ENCODE measurements around the gene SOWAHD.
"Not testable (repeated sequence)": the region's sequence is repeated elsewhere in the genome, so short reads cannot be mapped to it uniquely, and the experiment has no call there.

The SOWAHD gene

DNA sequence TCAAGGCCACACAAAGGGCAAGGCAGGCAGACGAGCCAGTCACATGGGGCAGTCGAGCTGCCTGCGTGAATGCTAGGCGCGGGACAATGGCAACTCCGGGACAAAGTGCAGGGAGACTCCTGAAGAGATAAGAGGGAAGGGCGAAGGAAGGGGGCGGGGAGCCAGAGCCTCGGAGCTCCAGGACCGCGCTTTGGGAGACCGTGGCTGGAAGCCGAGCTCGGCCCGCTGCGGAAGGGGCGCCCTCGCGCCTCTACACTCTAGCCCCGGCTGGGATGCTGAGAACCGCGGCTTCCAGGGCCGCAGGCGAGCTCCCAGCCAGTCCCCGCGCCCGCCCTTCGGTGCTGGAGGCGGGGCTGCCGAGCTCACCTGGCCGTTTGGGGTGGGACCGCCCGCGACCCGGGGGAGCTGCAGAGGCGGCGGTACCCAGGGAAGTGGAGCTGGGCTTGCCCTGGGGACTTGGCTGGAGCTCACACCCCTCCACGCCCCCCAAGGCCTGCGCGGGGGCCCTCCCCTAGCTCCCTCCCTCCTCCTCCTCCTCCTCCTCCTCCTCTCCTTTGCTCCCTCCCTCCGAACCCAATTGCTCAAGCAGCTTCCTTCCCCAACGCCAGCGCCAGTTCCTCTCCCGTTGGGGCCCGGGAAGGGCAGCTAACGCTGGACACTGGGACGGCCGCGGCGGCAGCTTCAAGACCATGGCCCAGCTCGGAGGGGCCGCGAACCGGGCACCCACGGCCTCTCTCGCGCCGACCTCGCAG is at the start of gene SOWAHD:
Gene SOWAHD (plus strand): TSS at position 610 of the 752 bp plus-strand sequence. CDS start 80 bp downstream, at position 690.
- no peak for DNase-seq (ENCODE audit: low read depth)

- DNase-seq (ENCODE audit: low read depth): no peak
Measured at GRCh38 chrX:119708936-119709335, 49.5 kb upstream of the SOWAHD start.

DNA sequence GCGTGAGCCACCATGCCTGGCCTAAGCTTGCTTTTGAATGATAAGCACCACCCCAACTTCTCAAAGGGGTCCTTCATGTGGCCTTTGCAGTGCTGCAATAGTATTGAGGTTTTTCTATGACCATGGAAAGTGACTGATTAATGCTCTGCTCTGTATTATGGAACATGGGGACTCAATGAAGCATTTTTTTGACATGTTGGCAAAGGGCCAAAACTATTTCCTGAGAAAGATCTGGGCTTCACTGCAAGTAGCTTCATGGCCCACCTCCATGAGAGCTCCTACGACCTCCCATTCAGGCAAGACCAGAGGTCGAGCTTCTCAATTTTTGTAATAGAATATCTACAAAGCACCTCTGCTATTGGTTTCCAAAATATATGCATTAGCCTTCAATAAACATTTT is 48.8 kb upstream of the SOWAHD start:
- no peak for DNase-seq (ENCODE audit: low read depth)

GRCh38 chrX:119721487-119721886 is 36.9 kb upstream of the SOWAHD start:
- no peak for DNase-seq (ENCODE audit: low read depth)

GRCh38 chrX:119721926-119722325 is 36.5 kb upstream of the SOWAHD start:
- DNase-seq (ENCODE audit: low read depth): no peak

- no peak for DNase-seq (ENCODE audit: low read depth)
Measured at GRCh38 chrX:119726900-119727555, 31.4 kb upstream of the SOWAHD start.

DNA sequence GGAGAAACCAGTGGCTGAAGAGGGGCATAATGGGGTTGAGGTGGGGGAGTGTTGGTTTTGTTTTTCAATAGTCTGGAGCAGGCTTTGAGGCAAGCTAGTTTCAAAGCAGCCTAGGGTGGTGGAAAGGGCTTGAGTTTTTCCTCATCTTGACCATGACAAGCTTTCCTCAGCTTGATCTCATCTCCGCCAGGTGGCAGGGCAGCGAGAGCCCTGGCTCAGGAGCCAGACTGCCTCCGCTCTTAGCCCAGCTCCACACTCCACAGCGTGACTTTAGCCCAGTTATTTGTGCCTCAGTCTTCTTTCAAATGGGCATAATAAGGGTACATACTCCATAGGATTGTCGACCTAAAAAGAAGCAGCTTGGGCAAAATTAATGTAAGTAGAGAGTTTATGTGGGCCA is 29.9 kb upstream of the SOWAHD start:
- no peak for DNase-seq (ENCODE audit: low read depth)

DNA sequence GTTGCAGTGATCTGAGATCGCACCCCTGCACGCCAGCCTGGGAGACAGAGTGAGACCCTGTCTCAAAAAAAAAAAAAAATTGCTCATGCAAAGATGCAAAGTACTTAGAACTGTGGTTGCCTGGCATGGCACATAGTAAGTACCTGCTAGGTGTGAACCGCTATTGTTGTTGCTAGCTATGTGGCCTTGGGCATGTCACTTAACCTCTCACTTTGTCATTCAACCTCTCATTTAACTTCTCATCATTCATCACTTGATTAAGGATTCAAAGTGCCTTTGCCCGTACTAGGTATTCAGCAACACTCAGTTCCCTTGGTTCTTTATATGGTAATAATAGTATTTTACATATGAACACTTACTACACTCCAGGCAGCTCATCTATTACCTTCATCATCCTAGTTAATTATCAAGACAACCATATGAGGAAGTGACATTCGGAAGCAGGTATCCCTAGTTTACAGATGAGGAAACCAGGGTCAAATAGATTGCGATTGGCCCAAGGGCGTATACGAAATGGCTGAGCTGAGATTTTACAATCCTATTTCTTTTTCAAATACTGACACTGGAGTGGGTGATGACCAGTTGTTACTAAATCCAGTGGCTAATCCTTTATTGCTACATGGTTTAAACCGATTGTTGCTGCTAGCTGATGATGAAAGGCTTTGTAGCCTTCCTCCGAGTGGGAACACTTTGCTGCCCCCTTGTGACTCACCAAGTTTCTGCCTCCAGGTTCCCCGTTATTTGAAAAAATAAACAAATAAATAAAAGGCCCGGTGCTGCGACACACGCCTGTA is 28.8 kb upstream of the SOWAHD start:
- DNase-seq (ENCODE audit: low read depth): peak; percentile 13

- no peak for DNase-seq (ENCODE audit: low read depth)
Measured at GRCh38 chrX:119734897-119735339, 23.5 kb upstream of the SOWAHD start.

DNA sequence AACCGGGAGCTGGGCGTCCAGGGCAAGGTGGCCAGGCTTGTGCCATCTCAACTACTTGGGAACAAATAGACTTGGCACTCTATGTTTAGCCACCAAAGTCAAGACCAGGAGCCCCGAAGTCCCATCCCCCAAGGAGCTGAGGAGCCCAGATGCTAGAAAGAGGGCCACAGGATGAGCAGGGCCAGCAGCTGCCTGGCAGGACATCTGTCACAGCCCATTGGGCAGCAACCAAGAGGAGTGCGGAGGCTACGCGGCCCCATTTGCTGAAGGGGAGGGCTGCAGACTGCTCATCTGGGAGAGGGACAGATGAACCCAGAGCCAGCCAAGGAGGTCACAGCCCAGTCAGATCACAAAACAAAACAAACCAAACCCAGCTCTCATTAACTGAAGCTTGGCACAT is 22.9 kb upstream of the SOWAHD start:
- DNase-seq (ENCODE audit: low read depth): no peak

DNA sequence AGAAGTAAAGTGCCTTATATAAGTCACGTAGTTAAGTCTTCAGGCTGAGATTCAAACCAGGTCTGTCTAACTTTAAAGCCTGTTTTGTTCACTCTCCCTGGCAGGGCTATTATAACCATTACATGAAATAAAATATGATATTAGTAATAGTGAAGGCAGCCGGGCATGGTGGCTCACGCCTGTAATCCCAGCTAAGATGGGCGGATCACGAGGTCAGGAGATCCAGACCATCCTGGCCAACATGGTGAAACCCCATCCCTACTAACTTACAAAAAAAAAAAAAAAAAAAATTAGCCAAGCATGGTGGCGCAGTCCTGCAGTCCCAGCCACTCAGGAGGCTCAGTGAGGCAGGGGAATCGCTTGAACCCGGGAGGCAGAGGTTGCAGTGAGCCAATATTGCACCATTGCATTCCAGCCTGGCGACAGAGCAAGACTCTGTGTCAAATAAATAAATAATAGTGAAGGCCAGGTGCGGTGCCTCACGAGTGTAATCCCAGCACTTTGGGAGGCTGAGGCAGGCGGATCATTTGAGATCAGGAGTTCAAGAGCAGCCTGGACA is 22.1 kb upstream of the SOWAHD start:
- no peak for DNase-seq (ENCODE audit: low read depth)

- no peak for DNase-seq (ENCODE audit: low read depth)
Measured at GRCh38 chrX:119738742-119739141, 19.6 kb upstream of the SOWAHD start.

- DNase-seq (ENCODE audit: low read depth): no peak
Measured at GRCh38 chrX:119745283-119745848, 13.0 kb upstream of the SOWAHD start.

DNA sequence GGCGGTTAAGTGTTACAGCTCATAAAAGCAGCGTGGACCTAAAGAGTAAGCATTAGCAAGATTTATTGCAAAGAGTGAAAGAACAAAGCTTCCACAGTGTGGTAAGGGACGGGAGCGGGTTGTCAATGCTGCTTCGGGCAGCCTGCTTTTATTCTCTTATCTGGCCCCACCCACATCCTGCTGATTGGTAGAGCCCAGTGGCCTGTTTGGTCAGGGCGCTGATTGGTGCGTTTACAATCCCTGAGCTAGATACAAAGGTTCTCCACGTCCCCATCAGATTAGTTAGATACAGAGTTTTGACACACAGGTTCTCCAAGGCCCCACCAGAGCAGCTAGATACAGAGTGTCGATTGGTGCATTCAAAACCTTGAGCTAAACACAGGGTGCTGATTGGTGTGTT is 8.3 kb upstream of the SOWAHD start:
- DNase-seq (ENCODE audit: low read depth): not testable (repeated sequence)

- not testable (repeated sequence) for DNase-seq (ENCODE audit: low read depth)
Measured at GRCh38 chrX:119750751-119751150, 7.6 kb upstream of the SOWAHD start.

DNA sequence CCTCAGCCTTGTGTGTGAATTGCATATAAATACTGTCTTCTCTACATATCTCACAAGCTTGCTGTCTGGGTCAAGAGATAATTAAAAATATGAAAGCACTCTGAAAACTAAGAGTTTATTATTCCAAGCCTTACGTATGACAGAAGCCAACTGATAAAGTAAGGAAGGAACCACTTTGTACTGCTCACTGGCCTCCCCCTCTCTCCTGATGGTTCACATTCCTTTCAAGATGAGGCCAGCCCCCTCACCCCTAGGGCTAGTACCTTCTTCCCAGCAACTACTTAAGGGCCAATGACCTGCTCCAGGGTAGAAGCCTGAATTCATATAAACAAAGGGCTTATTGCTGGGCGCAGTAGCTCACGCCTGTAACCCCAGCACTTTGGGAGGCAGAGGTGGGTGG is 5.4 kb upstream of the SOWAHD start:
- DNase-seq (ENCODE audit: low read depth): no peak

- DNase-seq (ENCODE audit: low read depth): no peak
Measured at GRCh38 chrX:119753639-119754257, 4.6 kb upstream of the SOWAHD start.

DNA sequence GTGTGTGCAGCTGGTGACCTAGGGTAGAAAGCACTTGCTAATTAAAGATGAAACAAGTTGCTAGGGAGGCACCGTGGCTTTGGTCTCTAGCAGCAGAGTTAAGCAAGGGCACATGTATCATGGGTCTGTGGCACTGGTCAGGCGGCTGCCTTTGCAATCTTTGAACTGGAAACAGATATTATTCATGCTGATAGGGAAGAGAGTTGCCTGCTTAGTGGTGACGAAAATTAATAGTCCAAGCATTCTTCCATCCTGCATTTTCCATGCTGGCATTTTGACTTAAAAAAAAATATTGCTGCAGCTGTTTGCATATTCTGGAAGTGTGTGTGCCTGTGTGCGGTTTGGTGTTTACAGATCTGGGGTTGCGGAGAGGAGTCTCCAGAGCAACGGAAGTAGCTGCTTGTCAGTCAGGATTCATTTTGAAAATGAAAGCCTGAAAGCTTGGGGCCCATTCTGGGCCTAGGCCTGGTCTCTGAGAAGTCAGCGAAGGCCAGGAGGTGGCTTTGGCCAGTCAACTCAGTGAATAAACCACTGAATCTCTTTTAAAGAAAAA is 2.3 kb upstream of the SOWAHD start:
- no peak for DNase-seq (ENCODE audit: low read depth)

DNA sequence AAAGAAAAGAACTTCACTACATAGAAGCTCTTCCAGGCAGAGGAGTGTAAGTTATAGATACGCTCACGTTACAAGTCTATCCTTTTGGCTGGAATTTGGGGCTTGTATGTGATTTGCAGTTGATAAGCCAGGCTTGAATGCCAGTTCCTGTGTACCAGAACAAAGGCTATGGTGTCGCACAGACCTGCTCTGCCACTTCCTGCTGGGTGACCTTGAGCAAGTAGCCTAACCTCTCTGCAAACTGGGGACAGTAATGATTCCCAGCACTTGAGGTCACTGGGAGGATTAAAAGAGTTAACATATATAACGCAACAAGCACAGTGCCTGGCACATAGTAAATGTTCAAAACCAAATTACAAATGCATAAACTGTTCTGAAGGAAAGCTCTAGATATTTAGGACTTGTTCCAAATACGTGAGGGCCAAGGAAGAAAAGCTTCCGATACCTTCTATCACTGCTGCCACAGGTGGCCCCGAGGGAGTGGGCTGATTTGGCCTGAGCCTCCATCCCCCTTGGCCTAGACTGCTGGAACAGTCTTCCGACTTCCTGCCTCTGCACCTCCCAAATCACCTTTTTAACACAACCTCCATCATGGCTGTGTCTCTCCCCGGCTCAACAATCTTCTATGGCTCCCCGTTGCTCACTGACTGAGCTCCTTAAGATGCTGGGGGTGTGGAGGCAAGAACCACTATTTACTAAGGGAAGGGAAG is 1.3 kb upstream of the SOWAHD start:
- DNase-seq (ENCODE audit: low read depth): no peak

GRCh38 chrX:119757646-119757978 is 776 bp upstream of the SOWAHD start:
- no peak for DNase-seq (ENCODE audit: low read depth)

GRCh38 chrX:119758731-119759247 is 401 bp downstream of the SOWAHD start:
- no peak for DNase-seq (ENCODE audit: low read depth)

Measured in HS-5 (cell line).